C1 segment of cervical spinal cord (tissue), 14 donors: ENCODE data around the gene ANXA6.
"Not testable (repeated sequence)": the region's sequence is repeated elsewhere in the genome, so short reads cannot be mapped to it uniquely, and the experiment has no call there.

Experiments
- DNase-seq, 14 donors: peaks; one replicate each; lab custom pipeline; 2025; lab: John Stamatoyannopoulos, UW

The ANXA6 gene

DNA sequence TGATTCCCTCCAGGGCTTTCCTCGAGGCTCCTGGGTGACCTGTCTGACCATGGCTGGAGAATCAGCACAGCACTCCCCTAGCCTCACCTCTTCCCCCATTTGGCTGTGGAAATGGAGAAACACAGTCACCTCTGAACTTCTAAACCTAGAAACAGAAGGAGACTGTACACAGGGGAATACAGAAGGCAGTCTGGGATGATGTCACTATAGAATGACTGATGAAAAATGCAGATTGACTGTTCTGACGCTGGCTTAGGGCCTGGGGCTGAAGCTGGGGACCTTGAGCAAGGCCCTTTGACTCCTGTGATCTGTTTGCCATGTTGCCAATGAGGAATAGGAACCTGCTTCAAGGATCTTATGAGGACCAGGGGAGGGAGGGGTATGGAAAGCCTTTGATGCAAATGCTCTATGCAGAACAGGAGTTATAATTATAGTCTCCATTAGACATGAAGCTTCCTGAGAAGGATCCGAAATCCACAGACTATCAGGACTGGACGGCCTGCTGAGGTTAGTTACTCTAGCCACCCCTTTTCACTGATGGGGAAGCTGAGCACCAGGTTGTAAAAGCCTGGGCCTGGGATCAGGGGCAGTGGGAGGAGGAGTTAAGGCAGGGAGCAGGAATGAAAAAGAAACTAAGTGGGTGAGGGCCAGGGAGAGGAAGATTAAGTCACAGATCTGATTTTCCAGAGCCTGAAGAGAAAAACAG is 24.4 kb upstream of the ANXA6 start:
- DNase-seq = no peak

DNA sequence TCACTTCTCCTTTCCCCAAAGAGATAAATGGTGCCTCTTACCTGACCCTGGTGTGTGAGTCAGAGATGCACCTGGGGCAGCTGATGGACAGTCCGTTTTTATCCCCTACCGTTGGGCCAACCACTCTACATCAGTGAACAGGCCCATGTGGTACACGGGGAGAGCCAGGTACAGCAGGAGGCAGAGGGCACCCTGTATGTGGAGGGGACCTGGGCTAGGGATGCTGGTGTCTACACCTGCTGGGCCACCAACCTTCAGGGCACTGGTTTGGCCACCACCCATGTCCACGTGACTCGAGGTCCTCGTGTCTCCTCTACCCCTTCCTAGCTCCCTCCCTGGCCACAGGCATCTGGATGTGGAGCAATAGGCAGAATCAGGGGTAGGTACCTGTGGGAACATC is 22.7 kb upstream of the ANXA6 start:
- no peak for DNase-seq

DNA sequence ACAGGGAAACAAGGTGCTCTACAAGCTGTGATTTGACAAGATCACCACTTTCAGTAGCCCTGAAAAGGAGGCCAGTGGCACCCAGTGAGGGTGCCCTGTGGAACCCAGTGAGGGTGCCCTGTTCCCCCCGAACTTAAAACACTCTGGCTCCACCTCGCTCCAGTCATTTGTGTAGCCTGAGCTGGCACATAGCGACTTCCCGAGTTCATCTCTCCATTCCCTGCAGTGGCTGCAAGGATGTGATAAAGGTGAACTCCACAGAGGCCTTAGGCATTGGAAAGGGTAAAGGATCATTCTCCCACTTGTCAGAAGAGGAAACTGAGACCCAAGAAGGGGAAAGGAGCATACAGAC is 21.9 kb upstream of the ANXA6 start:
- DNase-seq = no peak

DNA sequence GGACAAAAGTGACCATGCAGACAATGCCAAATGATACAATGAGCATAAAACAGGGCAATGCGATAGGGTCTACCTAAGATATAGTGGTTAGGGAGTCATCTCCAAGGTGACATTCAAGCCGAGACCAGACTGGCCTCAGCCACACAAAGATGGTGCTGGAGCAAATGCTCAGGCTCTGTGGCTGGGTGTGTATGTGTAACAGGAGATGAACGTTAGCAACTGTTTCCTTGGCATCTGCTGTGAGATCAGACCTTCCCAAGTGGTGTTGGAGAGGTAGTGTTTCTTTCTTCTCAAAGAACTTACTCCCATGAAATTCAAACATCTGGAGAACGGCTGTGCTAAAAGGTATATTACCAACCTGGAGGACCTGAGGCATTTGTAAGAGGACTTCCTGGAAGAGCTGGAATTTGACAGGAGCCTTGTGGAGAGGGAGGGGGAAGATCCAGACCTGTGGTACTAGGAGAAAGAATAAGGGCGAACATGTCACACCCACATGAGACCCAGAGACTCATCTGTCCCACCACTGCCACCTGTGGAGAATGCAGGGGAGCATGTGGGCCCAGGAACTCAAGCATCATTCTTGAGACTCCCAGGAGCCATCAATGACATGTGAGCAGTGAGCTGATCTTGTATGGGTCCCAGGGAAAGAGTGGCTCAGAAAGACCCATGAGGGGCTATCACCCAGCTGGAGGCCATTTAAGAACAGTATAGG is 21.4 kb upstream of the ANXA6 start:
- DNase-seq = no peak

DNA sequence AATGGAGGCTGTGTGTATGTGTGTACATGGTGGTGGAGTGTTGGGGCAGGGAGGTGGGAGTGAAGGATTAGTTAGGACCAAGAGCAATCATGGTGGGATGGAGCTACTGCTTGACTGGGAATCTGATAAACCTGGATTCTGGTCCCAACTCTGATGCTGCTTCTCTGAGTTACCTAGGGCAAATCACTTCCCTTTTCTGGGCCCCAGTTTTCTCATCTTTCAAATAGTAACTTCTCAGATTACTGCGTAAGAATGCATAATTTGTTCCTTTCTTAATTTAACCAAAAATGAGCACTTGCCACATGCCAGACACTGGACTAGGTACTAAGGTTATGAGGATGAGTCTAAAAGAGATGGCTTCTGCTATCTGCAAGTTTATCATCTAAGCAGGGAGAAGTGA is 20.8 kb upstream of the ANXA6 start:
- no peak for DNase-seq

DNA sequence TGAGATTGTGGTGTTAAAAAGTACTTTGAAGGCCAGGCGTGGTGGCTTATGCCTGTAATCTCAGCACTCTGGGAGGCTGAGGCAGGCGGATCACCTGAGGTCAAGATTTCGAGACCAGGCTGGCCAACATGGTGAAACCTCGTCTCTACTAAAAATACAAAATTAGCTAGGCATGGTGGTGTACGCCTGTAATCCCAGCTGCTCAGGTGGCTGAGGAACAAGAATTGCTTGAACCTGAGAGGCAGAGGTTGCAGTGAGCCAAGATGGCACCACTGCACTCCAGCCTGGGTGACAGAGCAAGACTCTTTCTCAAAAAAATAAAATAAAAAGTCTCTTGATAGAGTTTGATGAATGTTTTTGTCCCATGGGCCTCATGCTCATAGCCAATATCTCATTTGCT is 18.7 kb upstream of the ANXA6 start:
- DNase-seq = not testable (repeated sequence)

DNA sequence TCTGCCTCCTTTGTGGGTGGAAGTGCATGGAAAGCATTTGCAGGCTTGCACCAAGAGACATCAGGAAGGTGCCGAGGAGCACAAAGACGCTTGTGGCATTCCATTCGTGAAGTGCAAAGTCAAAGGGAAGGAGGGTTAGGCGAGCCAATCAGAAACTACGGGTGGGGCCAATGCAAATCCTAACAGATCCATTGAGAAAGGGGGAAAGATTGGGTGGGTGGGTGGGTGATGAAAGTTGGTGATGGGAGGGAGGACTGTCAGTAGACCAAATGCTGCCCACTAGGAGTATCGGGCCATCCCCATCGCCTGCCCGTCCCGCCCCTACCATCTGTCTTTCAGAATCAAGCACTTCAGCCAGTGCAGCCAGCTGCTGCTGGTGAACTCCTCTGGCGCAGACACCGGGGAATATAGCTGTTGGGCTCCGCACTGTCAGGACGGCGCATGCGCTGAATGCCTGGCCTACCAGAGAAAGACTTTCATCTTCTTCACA is 17.1 kb upstream of the ANXA6 start:
- no peak for DNase-seq

DNA sequence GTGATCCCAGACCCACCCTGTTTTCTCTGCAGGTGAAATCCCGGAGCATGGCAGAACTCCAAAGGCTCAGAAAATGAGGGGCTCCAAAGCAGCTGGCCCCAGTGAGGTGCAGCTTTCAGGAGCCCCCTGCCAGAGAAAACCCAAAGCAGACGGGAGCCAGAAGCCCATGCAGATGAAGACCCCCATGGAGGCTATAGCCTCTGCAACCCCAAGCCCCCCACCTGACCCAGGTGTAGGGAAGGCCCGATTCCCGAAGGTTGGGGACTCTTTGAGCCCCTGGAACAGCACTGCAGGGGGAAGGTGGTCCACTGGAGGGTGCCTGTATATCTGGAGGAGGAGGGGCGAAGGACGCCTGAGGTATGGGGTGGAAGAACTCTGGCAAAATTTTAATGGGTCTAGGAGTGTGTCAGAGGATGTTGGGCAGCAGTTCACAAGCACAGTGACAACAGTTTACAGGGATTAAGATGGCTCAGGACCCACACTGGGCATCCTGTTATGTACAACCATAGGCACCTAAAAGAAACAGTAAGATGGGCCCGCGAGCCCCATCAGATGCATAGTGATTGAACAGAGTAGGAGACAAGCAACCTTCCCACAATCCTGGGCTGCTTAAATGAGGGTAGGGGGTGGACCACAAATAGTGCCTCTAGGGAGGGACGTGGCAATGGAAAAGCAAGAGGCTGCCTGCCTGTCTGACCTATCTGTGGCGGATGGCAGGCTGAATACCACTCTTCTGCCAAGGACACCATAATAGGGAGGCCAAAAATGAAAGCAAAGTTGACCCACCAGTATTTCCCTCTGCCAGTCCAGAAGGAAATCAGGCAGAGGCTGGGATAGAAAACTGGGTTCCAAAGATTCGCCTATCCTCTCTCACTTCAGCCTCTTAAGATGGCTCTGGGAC is 16.4 kb upstream of the ANXA6 start:
- DNase-seq = no peak

DNA sequence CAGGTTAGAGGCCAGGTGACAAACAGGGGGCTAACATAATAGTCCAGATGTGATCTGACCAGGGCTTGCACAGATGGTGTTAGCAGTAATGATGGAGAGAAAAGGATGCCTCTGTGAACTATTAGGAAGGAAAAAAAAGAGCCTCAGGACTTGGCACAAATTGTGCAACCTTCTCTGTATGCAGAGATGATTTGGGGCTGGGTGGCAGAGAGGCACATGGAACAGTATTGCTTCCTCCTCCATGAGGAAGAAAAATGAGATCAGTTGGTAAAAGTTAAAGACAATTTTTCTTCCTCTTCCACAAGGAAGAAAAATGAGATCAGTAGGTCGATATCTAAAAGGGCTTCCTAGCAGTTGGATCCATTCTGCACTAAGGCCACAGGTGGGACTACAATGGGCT is 13.9 kb upstream of the ANXA6 start:
- DNase-seq = no peak

DNA sequence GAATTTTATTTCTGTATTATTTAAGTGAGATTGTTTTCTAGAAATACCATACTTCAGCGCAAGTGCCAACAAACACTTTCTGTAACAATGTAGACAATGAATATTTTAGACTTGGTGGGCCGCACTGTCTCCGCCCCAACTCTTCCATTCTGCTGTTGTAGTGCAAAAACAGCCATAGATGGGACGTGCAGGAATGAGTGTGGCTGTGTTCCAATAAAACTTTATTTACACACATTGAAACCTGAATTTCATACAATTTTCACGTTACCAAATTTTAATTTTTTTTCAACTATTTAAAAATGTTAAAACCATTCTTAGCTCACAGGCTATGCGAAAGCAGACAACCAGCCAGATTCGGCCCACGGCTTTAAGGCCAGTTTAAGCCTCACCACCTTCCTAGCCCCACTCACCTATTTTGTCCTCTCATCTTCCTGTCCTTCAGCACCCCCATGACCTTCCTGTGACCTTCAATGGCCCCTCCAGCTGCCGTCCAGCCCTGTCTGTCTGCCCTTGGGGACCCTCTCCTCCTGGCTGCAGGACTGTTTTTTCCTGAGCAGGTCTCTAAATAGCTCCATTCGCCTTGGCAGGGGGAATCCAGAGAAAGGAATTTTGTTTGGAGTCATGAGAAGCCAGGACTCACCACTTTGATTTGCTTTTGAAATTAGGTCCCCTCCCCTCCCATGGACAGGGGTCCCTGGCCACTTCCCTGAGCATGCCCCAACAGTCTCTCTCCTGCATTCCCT is 11.2 kb upstream of the ANXA6 start:
- no peak for DNase-seq

DNA sequence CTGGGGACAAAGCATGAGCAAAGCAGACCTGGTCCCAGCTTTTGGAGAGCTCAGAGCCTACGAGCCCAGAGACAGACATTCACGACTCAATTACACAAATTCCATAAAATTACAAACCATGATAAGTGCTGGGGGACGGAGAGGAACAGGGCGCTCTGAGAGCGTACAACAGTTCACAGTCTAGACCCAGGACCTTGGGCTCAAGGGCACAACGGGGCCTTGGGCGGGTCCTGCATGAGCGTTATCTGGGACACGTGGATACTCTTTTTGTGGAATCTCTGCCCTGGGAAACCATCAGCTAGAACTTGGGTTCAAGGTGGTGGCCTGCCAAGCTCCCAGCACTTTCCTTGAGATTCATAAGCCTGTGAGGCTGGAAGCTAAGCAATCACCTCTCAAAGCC is 9.4 kb upstream of the ANXA6 start:
- no peak for DNase-seq

DNA sequence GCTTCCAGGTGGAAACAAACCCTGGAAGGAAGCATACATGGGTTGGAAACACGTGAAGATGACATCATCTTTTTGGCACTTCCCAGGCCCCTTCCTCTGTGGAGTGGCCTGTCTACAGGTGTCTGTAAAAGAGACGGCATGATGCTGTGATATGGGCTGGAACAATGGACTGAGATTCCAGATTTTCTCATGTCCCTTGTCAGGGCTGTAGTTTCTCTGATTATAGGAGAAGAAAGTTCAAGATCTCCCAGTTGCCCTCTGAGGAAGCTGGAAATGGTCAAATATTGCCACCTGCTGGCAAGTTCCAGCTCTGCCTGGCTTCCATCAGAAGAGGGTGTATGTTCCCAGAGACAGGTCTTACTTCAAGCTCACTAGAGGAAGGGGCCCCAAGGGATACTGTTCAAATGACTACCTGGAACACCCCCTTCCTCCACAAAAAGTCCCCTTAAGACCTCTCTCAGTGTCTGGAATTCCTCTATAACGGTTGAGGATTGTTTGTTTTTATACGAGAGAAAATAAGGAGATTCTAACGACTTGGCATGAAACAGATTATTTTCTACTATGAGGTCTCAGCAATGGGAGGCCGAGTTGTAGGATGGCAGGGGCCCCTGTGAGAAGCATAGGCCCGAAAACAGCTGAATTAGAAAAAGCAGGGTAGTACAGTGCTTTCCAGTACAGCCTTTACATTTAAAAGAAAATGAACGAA is 7.3 kb upstream of the ANXA6 start:
- DNase-seq = peak in 10 of 14 donors; percentile 23 to 65 (median 56)

DNA sequence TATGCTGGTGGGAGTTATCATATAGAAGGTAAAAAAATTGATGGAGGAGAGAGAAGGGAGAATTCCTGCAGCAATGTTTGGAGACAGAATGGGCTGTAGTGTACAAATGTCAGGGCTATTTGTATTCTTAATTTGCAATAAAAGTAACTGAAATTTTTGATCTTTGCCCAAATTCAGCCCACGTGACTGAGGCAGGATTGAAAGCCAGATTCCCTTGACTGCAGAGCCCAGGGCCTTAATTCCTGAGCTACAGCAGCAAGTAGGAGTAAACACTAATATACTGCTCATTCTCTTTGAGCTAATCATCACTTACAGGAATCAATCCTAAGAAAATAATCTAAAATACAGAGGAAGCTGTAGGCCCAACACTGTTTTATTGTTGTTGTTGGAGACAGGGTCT is 5.2 kb upstream of the ANXA6 start:
- DNase-seq = no peak

DNA sequence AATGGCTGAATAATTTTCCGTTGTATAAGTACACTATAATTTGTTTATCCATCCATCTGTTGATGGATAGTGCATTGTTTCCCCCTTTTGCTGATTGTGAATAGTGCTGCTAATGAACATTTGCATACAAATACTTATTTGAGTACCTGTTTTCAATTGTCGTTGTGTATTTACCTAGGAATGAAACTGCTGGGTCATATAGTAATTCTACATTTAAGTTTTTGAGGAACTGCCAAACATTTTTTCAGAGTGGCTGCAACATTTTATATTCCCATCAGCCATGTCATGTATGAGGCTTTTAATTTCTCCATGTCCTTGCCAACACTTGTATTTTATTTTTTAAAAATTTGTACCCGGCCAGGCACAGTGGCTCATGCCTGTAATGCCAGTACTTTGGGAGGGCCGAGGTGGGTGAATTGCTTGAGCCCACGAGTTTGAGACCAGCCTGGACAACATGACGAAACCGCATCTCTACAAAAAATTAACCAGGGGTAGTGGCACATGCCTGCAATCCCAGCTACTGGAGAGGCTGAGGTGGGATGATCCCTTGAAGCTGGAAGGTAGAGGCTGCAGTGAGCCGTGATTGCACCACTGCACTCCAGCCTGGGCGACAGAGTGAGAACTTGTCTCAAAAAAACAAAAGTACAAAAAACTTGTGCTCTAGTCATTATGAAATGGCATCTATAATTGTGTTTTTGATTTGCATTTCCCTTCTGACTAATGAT is 2.2 kb upstream of the ANXA6 start:
- DNase-seq = no peak

DNA sequence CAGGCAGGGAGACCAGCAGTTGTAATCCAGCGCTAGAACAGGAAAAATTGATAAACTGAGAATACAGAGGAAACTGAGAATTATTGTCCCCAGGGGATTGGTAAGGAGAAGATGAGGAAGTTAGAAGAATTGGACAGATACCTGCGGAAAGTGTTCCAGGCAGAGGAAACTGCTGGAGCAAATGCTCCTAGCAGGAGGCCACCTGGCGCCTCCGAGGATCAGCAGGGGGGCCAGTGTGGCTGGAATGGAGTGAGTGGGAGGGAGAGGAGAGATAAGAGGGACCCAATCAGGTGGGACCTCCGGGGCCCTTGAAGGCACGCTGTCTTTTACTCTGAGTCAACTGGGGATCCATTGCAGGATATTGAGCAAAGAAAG is 695 bp upstream of the ANXA6 start:
- DNase-seq = peak in 1 of 14 donors; percentile 54

DNA sequence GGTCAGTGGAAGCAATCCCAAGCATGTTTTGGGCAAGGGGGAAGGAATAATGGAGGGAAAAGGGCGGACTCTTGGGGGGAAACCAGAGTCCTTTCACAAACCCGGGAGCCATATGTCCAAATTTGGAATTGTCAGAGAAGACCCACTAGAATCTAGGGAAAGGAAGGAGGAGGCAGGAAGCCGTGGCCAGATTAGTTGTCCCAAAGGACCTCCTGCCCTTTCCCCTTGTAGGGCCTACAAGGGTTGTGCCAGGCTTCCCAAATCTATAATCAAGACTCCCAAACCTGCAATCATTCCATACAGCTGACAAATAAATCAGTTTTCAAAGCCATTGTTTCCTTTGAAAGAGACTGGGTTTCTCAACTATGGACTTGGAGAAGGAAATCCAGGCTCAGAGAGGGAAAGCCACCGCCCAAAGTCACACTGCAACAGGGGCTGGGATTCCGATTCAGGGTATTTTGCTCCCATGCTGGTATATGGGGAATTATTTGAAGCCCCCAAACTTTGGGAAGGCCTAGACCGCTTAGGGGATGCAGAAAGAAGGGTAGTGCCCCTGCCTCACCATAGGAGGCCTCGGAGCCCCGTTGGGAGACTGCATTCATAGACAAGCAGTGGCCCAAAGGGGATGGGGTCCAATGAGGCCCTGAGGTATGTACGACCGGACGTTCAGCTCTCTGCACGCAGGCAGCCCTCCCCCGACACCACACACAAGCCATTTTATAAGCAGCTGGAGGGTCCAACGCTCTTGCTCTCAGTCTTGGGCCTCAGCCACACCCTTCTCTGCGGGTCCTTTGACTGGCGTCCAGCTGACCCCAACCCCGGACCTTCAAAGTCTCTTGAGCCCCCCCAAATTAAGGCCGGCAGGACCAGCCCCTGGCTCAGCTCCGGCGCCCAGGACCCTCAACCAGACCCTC is 815 bp downstream of the ANXA6 start:
- peak in 2 of 14 donors; percentile 28 to 53 for DNase-seq

DNA sequence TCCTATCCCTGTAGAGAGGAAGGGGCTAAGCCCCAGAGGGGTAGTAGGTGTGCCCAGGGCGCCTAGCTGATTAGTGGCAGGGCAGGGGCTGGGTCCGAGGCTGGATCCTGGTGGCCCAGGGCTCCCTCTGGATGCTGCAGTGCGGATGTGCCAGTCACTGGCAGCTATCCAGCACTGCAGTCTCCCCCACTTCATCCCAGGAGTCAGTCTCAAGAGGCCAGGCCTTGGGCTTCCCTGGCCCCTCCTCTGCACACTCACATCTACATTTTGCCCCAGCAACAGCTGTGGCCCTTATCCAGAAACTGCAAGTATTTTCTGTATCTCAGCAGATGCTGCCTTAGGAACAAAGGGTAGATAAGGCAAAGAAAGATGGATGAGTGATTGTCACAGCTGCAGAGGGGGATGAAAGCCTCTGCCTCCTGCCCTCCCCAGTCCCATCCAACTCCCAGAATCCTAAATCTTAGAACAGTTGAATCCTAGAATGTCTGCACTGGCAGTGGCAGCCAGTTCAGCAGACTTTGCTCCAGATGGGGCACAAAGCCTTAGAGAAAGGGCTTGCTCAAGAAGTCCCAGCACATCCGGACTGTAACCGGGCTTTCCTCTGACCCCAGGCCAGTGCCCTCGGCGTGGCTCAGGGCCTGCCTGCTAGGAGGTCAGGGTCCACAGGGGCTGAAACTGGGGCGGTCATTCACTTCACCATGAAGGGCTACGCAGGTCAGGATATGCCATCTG is 1.6 kb downstream of the ANXA6 start:
- DNase-seq = peak in 2 of 14 donors; percentile 22 to 33

DNA sequence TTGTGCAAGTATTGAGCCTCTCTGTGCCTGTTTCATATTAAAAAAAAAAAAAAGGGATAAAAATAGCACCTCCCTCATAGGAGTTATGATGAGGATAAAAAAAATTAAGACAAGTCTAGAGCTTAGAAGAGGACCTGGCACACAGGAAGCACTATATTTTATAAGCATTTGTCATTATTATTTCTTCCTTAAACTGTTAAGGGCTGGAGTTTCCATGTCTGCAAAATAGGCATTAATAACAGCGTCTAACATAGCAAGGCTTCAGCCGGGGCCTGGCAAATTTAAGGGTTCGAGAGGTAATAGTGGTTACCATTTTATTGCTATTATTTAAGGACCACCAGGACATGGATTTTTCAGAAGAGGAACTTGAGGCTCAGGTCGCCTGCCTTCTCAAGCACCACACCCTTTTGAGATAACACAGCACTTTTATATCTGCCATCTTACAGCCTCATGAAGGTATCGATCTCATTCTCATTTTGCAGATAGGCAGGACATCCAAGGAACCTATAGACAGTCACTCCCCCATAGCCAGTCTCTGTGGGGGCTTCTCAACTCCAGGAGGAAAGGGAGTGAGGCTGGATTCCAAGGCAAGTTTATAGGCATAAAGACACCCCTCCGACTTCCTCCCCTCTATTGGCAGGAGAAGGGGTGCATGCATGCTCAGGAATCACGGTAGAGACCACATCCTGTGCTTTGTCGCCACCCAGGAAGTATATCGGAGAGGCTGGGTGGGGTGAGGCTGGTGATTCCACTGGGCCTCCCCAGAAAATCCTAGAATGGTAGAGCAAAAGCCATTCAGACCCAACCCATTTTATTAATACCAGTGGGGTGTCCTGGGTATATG is 2.4 kb downstream of the ANXA6 start:
- no peak for DNase-seq
